Progenitor cell of endocrine pancreas (in vitro differentiated cells): ENCODE measurements around the gene STARD13. TPM values are rescaled to one million over a fixed set of nuclear protein-coding genes. Genes with fewer than 3 reads are reported as not detected.

Experiments used
- DNase-seq: peaks from one replicate; pipeline ENCODE4 v3.0.0; 2021; ENCODE audit warnings: low spot score; ENCODE audit not compliant: unreplicated experiment
- H3K27ac Mint-ChIP-seq: 2 replicates; pipeline ENCODE4 v1.8.0; 2021; ENCODE audit warnings: mild to moderate bottlenecking, moderate library complexity, mixed read lengths
- H3K27me3 Mint-ChIP-seq: 2 replicates; pipeline ENCODE4 v1.8.0; 2021; ENCODE audit warnings: mixed read lengths
- H3K36me3 Mint-ChIP-seq: 2 replicates; pipeline ENCODE4 v1.8.0; 2022; ENCODE audit warnings: mixed read lengths; ENCODE audit not compliant: insufficient read depth
- H3K4me1 Mint-ChIP-seq: 2 replicates; pipeline ENCODE4 v1.8.0; 2021; ENCODE audit warnings: low read depth, mixed read lengths
- H3K4me3 Mint-ChIP-seq: 2 replicates; pipeline ENCODE4 v1.8.0; 2021; ENCODE audit warnings: low read depth, mild to moderate bottlenecking, moderate library complexity, mixed read lengths
- H3K9me3 Mint-ChIP-seq: 2 replicates; pipeline ENCODE4 v1.8.0; 2021; ENCODE audit warnings: low read depth, mixed read lengths
- total RNA-seq: library from RNA; stranded (reverse); gene quantifications from 2 replicates; pipeline ENCODE4 v1.2.1, GENCODE V29; 2021
- TF ChIP-seq, protein P1 (sequence below): fragments of 200-600 bp; sonication (generic); IDR thresholded peaks from one replicate; pipeline ENCODE4 v1.5.0; 2021; ENCODE audit warnings: antibody characterized with exemption, mild to moderate bottlenecking; ENCODE audit not compliant: unreplicated experiment

Gene STARD13
- total RNA-seq, 1 donor from 2014 or later: 11.7 TPM

DNA sequence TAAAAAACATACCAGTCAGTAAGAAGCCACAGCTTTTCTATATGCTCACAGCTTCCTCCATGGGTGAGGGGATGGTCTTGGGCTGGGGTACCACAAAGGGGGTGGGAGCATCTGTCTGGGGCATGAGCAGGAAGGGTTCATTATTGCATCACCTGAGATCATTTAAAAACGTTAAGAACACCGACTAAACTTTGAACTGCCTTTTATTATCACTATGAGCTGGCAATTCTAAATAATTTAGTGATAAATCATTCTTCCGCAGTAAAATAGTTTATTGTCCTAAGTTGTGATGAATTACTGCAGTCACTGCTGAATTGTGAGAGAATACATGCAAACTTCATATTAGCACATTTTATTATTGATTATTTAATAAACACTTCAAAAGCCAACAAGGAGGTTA, 197.8 kb downstream of the STARD13 start:
- no peak overlapping the region for H3K27ac Mint-ChIP-seq
- peaks cover 5% of the 10 kb centered on the region for H3K4me1 Mint-ChIP-seq
- no peak for DNase-seq
- TF ChIP-seq, protein P1, sequence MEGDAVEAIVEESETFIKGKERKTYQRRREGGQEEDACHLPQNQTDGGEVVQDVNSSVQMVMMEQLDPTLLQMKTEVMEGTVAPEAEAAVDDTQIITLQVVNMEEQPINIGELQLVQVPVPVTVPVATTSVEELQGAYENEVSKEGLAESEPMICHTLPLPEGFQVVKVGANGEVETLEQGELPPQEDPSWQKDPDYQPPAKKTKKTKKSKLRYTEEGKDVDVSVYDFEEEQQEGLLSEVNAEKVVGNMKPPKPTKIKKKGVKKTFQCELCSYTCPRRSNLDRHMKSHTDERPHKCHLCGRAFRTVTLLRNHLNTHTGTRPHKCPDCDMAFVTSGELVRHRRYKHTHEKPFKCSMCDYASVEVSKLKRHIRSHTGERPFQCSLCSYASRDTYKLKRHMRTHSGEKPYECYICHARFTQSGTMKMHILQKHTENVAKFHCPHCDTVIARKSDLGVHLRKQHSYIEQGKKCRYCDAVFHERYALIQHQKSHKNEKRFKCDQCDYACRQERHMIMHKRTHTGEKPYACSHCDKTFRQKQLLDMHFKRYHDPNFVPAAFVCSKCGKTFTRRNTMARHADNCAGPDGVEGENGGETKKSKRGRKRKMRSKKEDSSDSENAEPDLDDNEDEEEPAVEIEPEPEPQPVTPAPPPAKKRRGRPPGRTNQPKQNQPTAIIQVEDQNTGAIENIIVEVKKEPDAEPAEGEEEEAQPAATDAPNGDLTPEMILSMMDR: no peak
- H3K27me3 Mint-ChIP-seq: peaks cover 2% of the 10 kb centered on the region
- H3K36me3 Mint-ChIP-seq: no peaks in the 10 kb centered on the region
- H3K9me3 Mint-ChIP-seq: no peaks in the 10 kb centered on the region
- no peak overlapping the region for H3K4me3 Mint-ChIP-seq

DNA sequence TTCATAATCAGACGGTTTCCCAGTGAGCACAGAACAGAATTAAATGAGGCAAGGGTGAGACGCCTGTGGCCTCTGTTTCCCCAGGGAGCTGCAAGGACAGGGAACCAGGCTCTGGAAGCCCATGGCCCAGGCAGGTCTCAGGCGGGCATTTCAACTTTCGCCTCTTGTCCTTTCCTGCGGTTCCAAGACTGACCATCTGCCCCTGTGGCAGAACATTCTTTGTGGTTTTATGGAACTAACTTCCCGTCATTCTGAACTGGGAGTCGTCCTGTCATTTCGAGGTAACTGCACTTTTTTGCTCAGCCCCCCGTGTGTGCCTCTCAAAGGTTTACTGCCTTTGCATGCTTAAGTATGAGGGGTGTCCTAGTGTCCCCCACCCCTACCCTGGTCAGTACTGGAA, 198.5 kb downstream of the STARD13 start:
- Mint-ChIP-seq H3K9me3 (no peaks in the 10 kb centered on the region), H3K4me1 (peaks cover 5% of the 10 kb centered on the region), H3K27ac (no peak overlapping the region), H3K36me3 (no peaks in the 10 kb centered on the region), H3K27me3 (peaks cover 2% of the 10 kb centered on the region), H3K4me3 (no peak overlapping the region)
- TF ChIP-seq, protein P1: no peak
- no peak for DNase-seq

DNA sequence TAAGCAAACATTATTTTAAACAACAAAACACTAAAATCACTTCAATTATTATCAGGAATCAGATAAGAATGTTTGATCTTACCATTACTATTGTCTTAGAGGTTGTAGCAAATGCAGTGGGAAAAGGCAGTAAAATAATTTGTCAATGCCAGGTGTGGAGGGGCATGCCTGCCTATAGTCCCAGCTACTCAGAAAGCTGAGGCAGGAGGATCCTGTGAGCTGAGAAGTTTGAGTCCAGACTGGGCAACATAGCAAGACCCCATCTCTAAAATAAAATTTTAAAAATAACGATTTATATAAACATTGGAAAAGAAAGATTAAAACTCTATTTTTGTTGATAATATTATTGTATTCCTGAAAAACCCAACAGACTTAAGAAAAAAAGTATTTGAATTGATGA, 202.5 kb downstream of the STARD13 start:
- no peak for DNase-seq
- no peaks in the 10 kb centered on the region for H3K9me3 Mint-ChIP-seq

DNA sequence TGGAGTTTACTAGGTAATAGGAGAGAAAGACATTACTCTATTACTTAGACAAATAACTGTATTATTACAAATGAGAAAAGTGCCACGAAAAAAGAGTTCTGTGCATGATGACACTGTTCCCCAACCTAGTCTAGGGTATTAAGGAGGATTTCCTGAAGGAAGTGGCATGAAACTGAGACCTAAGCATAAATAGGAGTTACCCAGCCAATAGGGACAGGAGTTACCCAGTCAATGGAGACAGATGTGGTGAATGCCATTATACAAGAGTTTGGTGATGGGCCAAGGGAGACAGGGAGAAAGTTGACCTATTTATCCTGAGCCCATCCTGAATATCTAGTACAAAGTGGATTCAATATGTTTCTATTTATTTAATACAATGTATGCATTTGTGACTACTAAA, 203.9 kb downstream of the STARD13 start:
- Mint-ChIP-seq H3K27ac (no peak overlapping the region), H3K4me3 (no peak overlapping the region), H3K27me3 (peaks cover 2% of the 10 kb centered on the region), H3K9me3 (no peaks in the 10 kb centered on the region), H3K4me1 (no peaks in the 10 kb centered on the region), H3K36me3 (no peaks in the 10 kb centered on the region)
- TF ChIP-seq, protein P1: no peak
- no peak for DNase-seq

More for the DNA sequence above, 202.5 kb downstream of the STARD13 start:
- no peak overlapping the region for H3K27ac Mint-ChIP-seq
- H3K36me3 Mint-ChIP-seq: no peaks in the 10 kb centered on the region
- H3K27me3 Mint-ChIP-seq: peaks cover 2% of the 10 kb centered on the region
- H3K4me1 Mint-ChIP-seq: no peaks in the 10 kb centered on the region
- H3K4me3 Mint-ChIP-seq: no peak overlapping the region
- TF ChIP-seq, protein P1: no peak

DNA sequence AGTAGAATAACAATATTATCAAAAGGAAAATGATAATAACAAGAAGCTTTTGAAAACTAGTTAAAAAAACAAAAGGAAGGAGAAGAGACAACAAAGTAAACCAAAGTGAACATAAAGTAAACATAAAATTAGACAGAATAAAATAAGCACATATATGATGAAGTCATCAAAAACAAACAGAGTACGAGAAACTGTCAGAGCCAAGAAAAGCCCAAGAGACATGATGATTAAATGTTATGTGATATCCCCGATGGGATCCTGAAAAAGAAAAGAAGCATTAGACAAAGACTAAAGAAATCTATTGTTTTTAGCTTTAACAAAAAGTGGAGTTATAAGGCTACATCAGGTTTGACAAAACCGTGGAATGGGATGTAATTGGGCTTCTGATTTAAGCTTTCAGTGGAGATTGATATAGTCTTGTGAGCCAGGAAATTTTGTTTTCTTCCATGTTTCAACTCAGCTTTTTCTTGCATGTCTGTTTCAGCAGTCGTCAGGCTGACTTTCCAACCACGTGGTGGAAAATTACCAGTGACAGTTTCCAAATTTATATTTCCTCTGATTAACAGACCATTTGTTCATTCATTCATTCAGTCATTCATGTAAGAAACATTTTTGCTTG, 204.5 kb downstream of the STARD13 start:
- Mint-ChIP-seq H3K4me3 (no peak overlapping the region), H3K4me1 (no peaks in the 10 kb centered on the region), H3K27ac (no peak overlapping the region), H3K9me3 (no peaks in the 10 kb centered on the region), H3K36me3 (no peaks in the 10 kb centered on the region), H3K27me3 (no peaks in the 10 kb centered on the region)
- TF ChIP-seq, protein P1: no peak
- no peak for DNase-seq
